ENCODE results near the gene BCAR1.

DNA sequence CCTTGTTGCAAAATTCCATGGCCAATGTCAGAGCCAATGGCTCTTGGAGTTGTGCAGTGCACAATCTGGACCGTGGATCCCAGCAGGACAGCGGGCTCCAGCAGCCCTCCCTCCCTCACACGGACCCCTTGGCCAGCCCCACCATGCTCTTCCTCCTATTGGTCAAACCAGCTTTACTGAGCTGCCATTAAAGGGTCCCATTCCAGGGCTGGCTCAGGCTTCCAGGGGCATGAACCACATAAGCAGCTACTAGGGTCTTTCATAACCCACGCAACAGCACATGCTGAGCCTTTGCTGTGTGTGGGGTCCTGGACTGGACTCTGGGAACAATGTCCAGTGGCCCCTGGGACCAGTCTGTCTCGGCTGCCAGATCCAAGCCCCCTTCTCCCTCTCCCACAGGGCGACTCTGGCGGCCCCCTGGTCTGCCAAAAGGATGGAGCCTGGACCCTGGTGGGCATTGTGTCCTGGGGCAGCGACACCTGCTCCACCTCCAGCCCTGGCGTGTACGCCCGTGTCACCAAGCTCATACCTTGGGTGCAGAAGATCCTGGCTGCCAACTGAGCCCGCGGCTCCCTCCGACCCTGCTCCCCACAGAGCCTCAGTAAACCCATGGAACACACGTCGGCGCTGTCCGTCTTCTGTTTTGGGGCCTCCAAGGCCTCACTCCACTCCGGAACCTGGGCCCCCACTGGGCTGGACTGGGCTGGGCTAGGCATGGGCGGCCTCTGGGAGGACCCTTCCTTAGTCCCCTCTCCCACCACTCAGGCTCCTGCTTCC, 26.9 kb downstream of the BCAR1 start:
- TF ChIP-seq POLR2A (IDR thresholded peaks at IDR 0.05; ENCODE audit: low read length) (no peak), GATA1 (IDR thresholded peaks at IDR 0.05; ENCODE audit: low read depth, low read length) (no peak)
